SH-SY5Y (cell line): ENCODE data around the gene GABBR1.

Experiments used
- GATA2 ChIP-seq: IDR thresholded peaks from 2 replicates; pipeline ENCODE4 v1.6.1; 2011; ENCODE audit warnings: mild to moderate bottlenecking, low read depth, low read length
- GATA3 ChIP-seq: IDR thresholded peaks from 2 replicates; pipeline ENCODE4 v1.6.1; 2011; ENCODE audit warnings: low read depth, mild to moderate bottlenecking, low read length, moderate library complexity

DNA sequence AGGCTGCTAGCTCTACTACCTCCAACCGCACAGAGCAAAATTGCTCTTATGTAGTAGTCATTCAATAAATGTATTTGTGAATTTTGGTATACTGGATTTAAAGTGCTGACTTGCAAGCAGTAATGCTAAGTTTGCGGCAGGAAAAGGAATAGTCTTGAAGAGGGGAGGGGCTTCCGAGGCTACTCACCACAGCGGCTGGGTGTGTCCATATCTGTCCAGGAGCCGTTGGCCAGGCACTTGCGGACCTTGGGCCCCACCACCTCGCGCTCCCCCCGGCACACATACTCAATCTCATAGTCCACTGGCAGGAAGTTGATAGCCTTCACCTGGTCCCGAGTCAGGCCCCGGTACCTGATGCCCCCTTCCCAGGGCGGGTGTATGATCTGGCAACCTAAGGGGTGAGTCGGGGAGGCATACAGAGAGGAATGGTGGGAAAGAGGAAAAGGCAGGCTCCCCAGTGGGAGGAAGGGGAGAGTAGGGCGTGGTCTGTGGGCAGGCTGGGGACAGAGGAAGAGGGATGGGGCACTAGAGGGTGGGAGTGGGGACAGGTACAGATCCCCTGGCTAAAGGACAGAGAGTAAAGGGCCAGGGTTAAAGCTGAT, 1.7 kb downstream of the GABBR1 start:
- TF ChIP-seq GATA3 (no peak), GATA2 (no peak)
